ENCODE data around the gene OSBPL3.

The OSBPL3 gene

GRCh38 chr7:24763303-24763901, 216.6 kb downstream of the OSBPL3 start:
- DNase-seq (ENCODE audit: low read depth in 2 of 2) = no peak

DNA sequence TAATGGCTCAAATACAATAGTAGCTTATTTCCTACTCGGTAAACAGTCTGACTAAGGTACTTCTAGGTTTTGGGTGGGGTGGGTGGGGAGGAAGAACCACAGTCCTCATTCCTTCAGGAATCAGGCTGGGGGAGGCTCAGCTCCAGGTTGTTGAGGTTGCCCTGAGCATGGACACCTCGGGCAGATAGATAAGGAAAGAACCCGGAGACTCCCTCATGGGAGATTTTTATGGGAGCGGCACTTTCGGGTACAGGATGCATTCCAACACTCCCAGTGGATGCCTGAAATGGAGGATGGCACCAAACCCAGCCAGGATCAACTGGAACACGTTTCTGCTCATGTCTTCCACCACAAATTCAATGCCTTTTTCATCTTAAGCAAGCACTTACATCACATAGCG, 217.2 kb downstream of the OSBPL3 start:
- DNase-seq (ENCODE audit: low read depth in 2 of 2) = no peak

- no peak for DNase-seq (ENCODE audit: low read depth in 2 of 2)
These were observed 219.0 kb downstream of the OSBPL3 start for GRCh38 chr7:24760968-24761367.

DNA sequence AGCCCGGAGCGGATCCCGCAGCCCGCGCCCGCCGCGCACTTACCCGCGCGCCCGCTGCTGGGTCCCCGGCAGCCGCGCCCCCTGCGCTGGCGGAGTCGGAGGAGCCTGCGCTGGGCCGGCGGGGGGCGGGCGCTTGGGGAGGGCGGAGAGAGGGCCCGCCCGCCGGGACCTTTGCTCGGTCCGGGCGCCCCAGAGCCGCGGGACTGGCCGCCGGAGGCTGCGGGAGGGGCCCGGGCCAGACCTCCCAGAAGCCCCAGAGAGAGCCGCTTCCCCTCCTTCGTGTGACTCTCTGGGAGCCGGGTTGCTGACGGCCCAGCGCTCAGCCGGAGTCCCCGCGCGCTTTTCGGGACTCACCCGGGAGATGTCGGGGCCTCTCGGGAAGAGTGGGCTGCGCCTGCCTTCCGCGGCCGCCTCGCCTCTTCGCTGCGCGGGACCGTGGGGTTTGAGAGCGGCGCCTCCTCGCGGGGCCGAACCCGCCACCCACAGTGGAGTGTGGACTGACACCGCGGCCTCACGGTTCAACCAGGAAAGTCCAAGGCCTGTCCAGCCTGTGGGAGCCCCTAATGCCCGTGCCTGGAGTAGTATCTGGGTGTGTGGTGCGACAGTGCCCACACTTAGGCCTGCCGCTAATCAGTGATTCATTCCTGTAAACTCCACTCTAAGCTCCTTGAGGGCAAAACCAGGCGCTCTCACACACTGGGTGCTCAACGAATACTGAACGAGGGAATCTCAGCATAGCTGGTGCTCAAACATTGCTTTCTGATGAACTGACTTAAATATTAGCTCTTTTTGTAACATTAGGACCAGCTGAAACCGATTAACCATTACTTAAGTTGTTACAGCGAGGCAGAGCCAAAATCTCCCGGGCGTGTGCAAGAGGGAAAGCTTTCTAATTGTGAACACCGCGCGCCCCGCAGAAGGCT, 222.4 kb downstream of the OSBPL3 start, which contains the start of gene GSDME:
Gene GSDME (minus strand): TSS at position 112 of the 923 bp plus-strand sequence. CDS start 7,690 bp downstream, outside the sequence.
- DNase-seq (ENCODE audit: low read depth in 2 of 2) = peak in 1 of 2 donors; percentile 36

- no peak for DNase-seq (ENCODE audit: low read depth in 2 of 2)
These were observed 223.2 kb downstream of the OSBPL3 start for GRCh38 chr7:24756545-24757352.

GRCh38 chr7:24755541-24756407, 224.2 kb downstream of the OSBPL3 start:
- no peak for DNase-seq (ENCODE audit: low read depth in 2 of 2)

DNA sequence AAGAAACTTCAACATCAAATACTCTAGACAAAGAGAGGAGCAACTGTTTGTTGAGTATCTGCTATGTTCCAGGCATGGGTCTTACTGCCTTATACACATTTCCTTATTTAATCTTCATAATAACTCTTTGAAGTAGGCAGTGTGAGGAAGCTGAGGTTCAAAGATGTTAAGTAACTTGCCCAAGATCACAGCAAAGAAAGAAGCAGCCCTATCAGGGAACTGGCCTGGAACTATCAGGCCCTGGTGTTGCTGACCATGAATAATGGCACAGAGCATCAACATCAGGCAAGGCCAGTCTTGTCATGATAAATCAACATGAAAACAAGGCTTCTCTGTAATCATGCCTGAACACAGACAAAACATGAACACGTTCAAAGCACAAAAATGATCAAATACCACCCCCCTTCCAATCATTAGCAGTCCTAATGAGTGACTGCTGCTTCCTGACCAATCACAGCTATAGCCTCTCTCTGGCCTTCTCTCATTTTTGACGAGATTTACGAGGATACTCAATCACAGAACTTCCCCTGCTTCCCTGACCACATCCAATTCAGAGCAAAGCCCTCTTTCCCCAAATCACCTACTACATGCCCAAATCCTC, 225.0 kb downstream of the OSBPL3 start:
- no peak for DNase-seq (ENCODE audit: low read depth in 2 of 2)

DNA sequence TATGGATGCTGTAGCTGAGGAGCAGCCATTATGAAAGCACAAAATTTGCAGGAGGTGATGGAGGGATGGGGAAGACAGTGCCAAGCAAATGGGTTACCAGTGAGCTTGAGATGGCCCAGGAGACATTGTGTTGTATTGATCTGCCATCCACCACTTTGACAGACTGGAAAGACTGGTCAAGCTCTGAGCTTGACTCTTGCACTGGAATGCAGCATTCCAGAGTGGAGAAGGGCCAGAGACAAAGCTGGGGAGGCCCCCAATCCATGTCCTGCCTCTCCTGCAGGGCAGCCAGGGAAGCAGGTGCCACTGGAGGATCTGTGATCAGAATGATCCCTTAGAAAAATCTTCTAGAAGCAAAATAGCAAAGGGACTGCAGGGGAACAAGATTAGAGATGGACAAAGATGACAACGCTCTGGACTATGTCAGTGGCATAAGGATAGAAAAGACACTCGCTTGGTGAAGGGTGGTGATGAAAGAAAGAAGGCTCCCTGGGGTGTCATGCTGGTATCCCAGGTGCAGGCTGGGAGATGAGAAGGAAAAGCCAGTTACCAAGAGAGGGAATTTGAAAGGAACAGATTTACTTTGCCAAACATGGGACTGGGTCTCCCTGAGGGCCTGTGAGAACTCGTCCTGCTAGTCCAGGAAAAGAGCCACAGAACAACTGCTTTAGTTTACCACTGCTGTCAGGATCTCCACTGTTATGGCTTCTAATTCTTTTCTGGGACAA, 227.7 kb downstream of the OSBPL3 start:
- DNase-seq (ENCODE audit: low read depth in 2 of 2) = no peak

DNA sequence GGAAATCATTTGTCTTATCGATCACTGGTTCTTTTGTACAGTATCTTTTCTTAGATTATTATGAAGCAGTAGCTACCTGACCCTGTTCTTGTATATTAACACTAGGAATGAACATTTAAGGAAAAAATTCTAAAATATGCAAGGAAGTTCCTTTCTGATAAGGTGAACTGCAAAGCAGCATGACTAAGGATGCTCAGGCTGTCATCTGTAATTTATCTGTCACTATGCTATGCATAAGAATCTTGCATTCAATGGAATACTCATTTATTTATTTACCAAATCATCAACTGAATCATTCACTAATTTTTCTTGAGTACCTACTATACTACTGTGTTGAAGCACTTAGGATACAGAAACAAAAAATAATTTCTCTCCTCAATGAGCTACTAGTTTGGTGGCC, 228.5 kb downstream of the OSBPL3 start:
- no peak for DNase-seq (ENCODE audit: low read depth in 2 of 2)

- DNase-seq (ENCODE audit: low read depth in 2 of 2) = no peak
These were observed 229.4 kb downstream of the OSBPL3 start for GRCh38 chr7:24750441-24751055.

GRCh38 chr7:24748521-24748920, 231.5 kb downstream of the OSBPL3 start:
- no peak for DNase-seq (ENCODE audit: low read depth in 2 of 2)

Measured in stimulated activated CD8-positive, alpha-beta memory T cell treated with anti-CD3 and anti-CD28 coated beads, Interleukin-15, amount 100 ng/mL, for 48 hours (primary cell).